Left ventricle myocardium inferior (tissue), 1 donor: ENCODE measurements around the gene KRTAP10-9. TPM values are rescaled to one million over a fixed set of nuclear protein-coding genes. Genes with fewer than 3 reads are reported as not detected.

Source experiments
- DNase-seq: peaks from one replicate; pipeline ENCODE4 v3.0.0-alpha.2; 2020
- H3K27ac ChIP-seq: fragments of 200-600 bp; replicated peaks from 2 replicates; pipeline ENCODE4 v1.8.0; 2021
- H3K27me3 ChIP-seq: fragments of 200-600 bp; 2 replicates; pipeline ENCODE4 v1.8.0; 2021; ENCODE audit warnings: low read depth
- H3K36me3 ChIP-seq: fragments of 200-600 bp; 2 replicates; pipeline ENCODE4 v1.8.0; 2021
- H3K4me1 ChIP-seq: fragments of 200-600 bp; 2 replicates; pipeline ENCODE4 v1.8.0; 2021
- H3K4me3 ChIP-seq: fragments of 200-600 bp; 2 replicates; pipeline ENCODE4 v1.8.0; 2021; ENCODE audit warnings: mild to moderate bottlenecking, moderate library complexity
- H3K9me3 ChIP-seq: fragments of 200-600 bp; replicated peaks from 2 replicates; pipeline ENCODE4 v1.8.0; 2021
- CTCF ChIP-seq: fragments of 200-600 bp; IDR thresholded peaks from 2 replicates; pipeline ENCODE4 v1.8.0; 2021; ENCODE audit warnings: antibody characterized with exemption, mild to moderate bottlenecking, borderline replicate concordance
- intact Hi-C: fragments of 100-400 bp; cut with micrococcal nuclease; formaldehyde crosslinking; loops from one replicate; pipeline ENCODE4 v1.11.0; 2022
- total RNA-seq: library from RNA; stranded (reverse); fragmentation: NEBNext Ultra II Directional; extraction: Animal tissue kit (Norgen Biotek cat#: 25700); gene quantifications from one replicate; pipeline ENCODE4 v1.2.1, GENCODE V29; 2021
- donor health status: DM: no; HTN: yes; CAD: no; lungs with severe emphysema.

The KRTAP10-9 gene
- total RNA-seq, 1 donor from 2014 or later, result not detected

GRCh38 chr21:44677881-44678280 lies 51.0 kb downstream of the KRTAP10-9 start:
- Histone ChIP-seq H3K4me3 (no peak overlapping the region), H3K36me3 (no peaks in the 10 kb centered on the region), H3K9me3 (peaks cover 6% of the 10 kb centered on the region), H3K4me1 (no peaks in the 10 kb centered on the region), H3K27me3 (peaks cover 12% of the 10 kb centered on the region), H3K27ac (no peak overlapping the region)
- no peak for DNase-seq
- intact Hi-C loops, result no loop called here
- TF ChIP-seq CTCF, result no peak

Other genes with a start within 250 kb of the KRTAP10-9 start
- 1.8 TPM for gene LRRC3, start 171.6 kb upstream of the KRTAP10-9 start, total RNA-seq
- not detected for gene KRTAP10-1, start 86.9 kb upstream of the KRTAP10-9 start, total RNA-seq
- gene KRTAP10-2, start 75.6 kb upstream of the KRTAP10-9 start, total RNA-seq, result not detected
- not detected for gene KRTAP10-3, start 68.3 kb upstream of the KRTAP10-9 start, total RNA-seq
- not detected for gene KRTAP10-4, start 53.4 kb upstream of the KRTAP10-9 start, total RNA-seq
- gene KRTAP10-5, start 46.5 kb upstream of the KRTAP10-9 start, total RNA-seq, result not detected
- gene KRTAP10-6, start 34.6 kb upstream of the KRTAP10-9 start, total RNA-seq, result not detected
- not detected for gene KRTAP10-7, start 26.5 kb upstream of the KRTAP10-9 start, total RNA-seq
- gene KRTAP10-8, start 15.0 kb upstream of the KRTAP10-9 start, total RNA-seq, result not detected
- not detected for gene KRTAP10-10, start 10.3 kb downstream of the KRTAP10-9 start, total RNA-seq
- gene KRTAP10-11, start 19.3 kb downstream of the KRTAP10-9 start, total RNA-seq, result not detected
- gene KRTAP12-4, start 27.6 kb downstream of the KRTAP10-9 start, total RNA-seq, result not detected
- not detected for gene KRTAP12-3, start 30.8 kb downstream of the KRTAP10-9 start, total RNA-seq
- not detected for gene KRTAP12-2, start 39.8 kb downstream of the KRTAP10-9 start, total RNA-seq
- not detected for gene KRTAP12-1, start 55.1 kb downstream of the KRTAP10-9 start, total RNA-seq
- gene KRTAP10-12, start 70.1 kb downstream of the KRTAP10-9 start, total RNA-seq, result not detected
- 3.3 TPM for gene TSPEAR, start 84.5 kb downstream of the KRTAP10-9 start, total RNA-seq
- gene UBE2G2, start 174.7 kb downstream of the KRTAP10-9 start, total RNA-seq, result 78.2 TPM
- gene SUMO3, start 191.0 kb downstream of the KRTAP10-9 start, total RNA-seq, result 75.5 TPM
- gene PTTG1IP, start 246.6 kb downstream of the KRTAP10-9 start, total RNA-seq, result 171 TPM